HG02981 (cell line): Measurements from ENCODE around the gene ZSWIM6.

Experiments used
- ATAC-seq: cut with Tn5 transposase; IDR thresholded peaks from one replicate; pipeline ENCODE4 v1.9.1; 2021; ENCODE audit warnings: mild to moderate bottlenecking, moderate library complexity; ENCODE audit not compliant: unreplicated experiment

The ZSWIM6 gene

DNA sequence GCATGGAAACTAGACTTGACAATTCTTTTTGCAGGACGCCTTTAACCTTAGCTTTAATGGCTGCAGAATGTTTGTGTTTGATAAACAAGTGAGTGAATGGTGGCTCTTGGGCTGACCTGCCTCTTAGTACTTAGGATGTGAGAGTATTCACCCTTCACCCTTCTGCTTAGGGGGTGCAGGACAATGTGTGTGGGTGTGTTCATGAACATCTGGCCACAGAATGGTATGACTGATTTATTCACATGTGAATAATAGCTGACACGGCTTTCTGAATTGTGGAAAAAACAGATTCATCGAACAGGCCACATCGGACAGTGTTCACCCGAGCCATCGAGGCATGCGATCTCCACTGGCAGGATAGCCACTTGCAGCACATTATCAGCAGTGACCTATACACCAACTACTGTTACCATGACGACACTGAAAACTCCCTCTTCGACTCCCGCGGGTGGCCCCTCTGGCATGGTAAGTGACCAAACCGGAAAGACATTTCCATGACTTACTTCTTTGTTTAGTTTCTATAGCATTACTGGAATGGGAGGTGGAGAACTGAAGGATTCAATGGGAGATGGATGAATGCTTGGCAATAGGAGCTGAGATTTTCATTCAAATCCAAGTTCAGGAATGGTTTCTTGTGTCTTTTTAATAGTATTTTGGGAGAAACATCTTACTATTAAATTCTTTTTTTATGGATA lies 193.6 kb downstream of the ZSWIM6 start:
- no peak for ATAC-seq

DNA sequence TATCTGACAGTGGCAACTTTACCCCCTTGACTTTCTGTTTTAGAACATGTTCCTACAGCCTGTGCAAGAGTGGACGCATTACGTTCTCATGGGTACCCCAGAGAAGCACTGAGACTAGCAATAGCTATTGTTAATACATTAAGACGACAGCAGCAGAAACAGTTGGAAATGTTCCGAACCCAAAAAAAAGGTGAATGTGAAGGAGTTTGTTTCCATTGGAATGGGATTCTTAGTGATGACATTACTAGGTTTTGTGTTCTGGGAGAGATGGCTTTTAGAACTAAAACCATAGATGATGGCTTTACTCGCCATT lies 194.1 kb downstream of the ZSWIM6 start:
- ATAC-seq: no peak

DNA sequence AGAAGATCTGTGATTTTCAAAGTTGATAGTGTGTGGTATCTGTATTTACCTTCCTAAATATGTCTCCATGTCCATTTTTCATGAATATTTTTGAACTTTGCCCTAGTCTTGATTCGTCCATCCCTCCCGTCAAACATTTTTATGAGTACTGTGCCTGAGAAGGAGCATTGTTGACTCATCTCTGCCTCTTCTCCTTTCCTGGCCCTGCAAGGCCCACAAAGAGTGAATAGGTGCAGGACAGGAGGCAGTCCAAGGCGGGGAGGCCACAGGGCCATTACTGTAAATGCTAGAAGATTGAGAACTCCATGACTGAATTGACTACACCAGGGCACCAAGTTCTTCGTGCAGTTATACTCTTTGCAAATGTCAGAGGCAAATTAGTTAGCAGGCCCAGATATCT lies 200.9 kb downstream of the ZSWIM6 start:
- no peak for ATAC-seq

DNA sequence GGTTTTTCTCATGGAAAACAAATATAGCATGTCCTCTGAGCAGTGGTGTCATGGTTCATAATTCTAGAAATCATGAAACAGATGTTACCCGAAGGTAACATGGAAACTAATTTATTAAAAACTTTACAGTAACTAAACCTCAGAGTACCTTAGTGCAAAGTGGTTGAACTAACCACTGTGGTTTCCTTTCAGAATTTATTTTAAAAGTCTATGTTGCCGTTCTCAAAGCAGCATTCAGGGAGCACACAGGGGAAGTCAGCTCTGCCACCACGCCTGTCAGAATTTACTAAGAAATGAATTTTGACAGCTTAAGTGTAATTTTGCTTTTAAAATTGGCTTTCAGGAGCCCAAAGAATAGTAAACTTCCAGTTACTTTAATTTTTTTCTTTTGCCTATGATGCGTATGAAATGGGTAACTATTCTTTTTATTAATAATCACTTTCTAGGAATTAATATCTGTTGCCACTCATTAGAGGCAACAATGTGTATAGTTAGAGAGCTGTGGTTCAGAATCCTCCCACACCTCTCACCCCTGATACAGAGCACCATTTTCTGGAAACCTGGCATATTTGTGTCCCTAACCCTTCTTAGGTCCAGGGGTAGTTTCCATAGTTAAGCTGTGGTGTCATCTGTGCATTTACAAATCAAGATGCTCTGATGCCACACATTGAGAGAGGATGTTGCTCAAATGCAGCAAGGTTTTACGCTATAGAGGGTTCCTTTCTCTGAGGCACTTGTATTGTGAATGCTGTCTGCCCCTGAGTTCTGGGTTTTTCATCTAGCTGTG lies 202.6 kb downstream of the ZSWIM6 start:
- peak; percentile 82 for ATAC-seq

DNA sequence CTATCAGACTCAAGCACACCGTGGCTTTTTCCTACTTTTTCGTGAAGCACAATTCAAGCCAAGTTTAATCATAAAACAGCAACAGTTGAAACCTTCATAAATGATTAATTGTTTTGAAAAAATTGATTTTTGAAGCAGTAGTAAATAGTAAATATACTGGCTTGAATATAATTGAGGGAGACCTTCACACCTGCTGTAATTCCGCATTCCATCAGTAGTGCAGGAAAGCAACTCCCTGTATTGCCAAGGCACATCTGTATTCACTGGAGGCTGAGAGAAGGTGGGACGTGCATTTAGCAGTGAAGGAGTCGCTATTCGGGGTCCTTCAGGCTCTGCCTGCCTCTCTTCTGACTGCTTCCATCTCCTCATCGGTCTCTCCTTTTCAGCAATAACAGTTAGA lies 203.8 kb downstream of the ZSWIM6 start:
- no peak for ATAC-seq

DNA sequence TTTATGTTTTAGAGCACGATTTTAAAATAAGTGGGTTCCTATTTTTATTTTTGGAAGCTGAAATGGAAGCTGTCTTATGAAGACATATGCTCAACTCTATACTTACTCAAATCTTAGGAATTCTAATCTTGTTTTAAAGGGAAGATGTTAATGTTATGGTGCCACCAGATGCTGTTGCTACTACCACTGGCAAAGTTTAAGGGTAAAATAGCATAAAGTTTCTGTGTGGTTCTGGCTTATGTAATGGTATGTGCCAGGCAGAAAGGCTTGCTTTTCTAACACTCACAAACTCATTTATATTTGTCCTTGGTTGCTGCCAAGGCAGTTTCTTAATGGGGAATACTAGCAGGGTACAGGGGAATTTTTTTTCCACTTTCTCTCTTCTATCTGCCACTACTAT lies 204.9 kb downstream of the ZSWIM6 start:
- ATAC-seq: no peak

DNA sequence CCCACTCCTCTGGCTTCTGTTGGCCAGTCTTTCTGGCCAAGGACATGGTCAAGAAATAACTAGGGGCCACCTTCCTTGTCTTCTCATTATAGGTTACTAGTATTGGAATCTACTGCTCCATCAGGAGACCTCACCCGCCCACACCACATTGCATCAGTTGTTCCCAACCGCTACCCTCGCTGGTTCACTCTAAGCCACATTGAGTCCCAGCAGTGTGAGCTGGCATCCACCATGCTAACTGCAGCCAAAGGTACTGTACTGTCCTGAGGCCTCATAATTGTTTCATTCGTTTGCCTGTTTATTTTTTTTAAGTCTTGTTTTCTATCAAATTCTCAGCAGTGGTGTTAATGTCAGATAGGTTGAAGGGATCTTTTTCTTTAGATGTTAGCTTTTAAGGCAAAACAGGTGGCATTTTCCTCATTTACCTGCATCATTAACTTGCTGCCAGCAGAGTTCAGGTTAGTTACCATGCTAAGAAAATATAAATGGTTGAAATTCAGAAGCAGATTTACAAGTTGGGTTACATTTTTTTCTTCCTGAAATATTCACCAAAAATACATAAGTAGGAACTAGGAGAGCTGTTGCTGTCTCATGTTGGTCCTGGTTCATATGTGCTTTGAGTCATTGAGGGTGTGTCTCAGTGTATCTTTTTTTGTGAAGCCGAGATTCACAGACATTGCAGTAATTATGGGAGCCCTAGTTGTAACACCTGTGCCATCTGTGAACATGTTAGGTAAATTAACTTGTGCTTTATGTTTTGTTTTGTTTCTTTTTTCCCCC lies 206.9 kb downstream of the ZSWIM6 start:
- no peak for ATAC-seq

DNA sequence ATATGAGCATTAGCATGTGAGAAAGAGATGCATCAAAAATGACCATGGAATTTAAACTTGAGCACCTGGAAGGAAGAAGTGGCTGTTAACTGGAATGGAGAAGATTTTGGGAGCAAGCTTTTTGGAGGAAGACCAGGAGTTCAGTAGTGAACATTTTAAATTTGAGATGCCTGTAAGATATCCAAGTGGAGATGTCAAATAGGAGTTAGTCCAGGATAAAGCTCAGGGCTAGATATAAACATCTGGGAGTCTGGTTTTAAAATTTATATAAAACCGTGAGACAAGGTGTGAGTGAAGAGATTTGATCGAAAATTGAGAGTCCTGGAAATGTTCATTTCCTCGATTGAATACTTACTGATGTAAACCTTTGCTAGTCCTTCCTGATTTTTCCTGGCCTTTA lies 217.5 kb downstream of the ZSWIM6 start:
- ATAC-seq: no peak

DNA sequence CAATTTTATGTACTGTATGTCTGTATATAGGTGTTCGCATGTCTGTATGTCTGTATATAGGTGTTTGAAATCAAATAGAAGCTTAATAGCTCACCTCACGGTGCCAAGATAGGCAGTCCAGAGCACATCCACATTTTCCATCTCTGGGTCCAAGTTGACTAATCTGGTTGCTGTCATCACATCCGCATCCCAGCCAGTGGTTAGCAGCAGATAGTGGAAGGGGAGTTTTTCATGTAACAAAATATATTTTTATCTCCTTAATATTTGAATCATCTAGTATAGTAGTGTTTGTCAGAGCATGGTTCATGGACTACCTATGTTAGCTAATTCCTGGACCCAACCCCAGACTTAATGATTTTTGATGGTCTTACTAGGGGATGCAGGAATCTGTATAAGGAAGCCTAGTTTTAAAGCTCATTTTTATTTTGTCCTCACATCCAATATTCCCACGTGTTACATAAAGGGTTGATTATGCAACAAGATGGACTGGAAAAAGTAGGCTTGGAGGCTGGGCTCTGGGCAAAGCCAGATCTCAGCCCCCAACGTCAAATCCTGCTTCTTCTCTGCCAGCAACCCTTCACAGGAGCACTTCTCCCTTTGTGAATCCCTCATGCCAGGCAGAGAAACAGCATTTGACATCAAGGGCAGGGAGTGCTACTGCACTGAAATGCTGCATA lies 219.7 kb downstream of the ZSWIM6 start:
- no peak for ATAC-seq

DNA sequence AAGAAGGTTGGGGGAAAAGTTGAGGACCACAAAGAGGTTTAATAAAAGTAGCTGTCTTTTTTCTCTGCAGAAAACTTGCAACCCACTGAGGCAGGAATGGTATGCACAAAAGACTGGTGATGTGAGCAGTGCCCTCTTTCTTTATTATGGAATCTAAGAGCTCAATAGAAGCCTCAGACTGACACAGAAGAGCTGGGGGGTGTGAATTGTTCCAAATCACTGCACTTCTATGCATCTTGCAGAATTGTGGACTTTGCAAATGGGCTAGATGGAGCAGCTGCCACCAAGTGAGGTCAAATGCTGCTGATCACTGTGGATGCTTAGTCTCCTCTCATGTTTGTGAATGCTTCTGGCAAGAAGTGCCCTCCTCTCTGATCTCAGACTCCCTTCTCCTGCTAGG lies 227.1 kb downstream of the ZSWIM6 start:
- no peak for ATAC-seq

DNA sequence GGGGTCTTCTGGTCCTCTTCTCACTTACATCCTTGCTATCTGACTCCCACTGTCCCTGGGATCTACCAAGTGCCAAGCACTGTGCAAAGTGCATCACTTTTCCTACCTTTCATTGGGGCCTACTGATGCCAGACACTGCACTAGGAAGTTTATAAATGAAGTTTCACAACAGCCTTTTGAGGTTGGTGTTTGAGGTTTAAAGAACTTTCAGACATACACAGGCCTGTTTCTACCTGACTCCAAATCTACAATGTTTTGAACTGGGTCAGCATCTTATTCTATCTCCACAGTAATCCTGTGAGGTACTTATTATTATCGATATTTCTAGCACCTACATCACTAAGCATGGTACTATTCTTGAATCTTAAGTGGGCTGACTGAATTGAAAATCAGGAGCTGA lies 227.7 kb downstream of the ZSWIM6 start:
- ATAC-seq: no peak

DNA sequence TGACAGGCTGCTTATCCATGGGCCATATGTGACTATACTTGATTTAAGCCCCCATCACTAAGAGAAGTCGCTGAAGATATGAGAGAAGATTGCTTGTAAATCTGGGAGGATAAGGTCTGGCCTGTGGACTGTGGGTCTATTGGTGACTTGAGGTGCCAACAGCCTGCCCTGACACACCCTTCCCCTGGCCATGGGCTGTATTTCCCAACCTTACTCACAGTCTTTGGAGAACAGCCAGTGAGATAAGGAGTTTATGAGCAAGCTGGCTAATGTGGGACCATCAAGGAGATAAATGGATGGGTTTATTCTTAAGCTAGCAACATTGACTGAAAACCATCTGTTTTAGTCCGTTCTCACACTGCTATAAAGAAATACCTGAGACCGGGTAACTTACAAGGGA lies 231.3 kb downstream of the ZSWIM6 start:
- no peak for ATAC-seq

DNA sequence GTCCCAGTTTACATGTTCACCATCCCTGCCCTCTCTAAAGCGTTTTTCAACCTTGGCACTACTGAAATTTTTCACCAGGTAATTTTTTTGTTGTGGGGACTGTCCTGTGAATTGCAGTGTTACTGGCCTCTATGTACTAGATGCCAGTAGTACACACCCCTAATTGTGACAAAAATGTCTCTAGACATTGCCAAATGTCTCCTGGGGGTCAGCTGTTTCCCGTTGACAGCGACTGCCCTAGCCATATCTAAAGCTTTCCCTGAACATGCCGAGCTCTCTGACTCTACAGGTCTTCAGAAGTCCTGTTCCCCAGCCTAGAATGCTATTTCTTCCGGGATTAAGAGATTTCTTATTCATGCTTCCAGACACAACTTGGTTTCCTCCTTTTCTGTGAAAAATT lies 235.3 kb downstream of the ZSWIM6 start:
- no peak for ATAC-seq

DNA sequence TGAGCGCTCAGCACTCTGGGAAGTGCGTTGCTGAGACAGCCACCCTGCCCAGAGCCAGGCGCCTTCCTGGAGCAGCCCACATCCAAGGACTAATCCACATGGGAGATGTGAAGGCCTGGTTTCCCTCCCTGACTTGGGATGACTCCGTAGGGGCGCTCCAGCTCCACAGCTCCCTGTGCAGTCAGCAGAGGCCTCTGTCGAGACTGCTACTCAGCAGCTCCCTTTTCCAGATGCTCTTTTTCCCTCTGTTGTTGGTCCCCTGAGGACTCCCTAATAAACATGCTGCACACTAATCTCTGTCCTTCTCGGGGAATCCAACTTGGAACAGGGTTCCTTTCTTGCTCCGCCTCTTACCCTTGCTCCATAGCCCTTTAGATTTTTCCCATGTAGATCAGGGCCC lies 237.3 kb downstream of the ZSWIM6 start:
- no peak for ATAC-seq

DNA sequence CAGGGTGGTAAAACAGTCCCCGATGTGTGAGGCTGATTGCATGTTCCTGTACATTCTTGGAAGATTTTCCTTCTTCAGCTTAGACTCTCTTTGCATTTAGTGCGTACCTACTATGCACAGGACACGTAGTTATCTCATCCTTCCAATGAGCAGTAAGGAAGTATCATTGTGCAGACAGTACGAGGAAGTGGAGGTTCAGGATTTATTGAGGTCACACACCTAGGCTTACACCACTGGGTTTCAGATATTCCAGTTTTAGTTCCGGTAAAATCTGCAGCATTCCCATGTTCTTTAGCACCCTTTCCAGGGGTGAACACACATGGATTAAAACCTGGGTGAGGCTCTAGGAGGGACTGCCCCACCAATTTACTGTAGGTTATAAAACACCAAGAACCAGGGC lies 238.7 kb downstream of the ZSWIM6 start:
- ATAC-seq: no peak

DNA sequence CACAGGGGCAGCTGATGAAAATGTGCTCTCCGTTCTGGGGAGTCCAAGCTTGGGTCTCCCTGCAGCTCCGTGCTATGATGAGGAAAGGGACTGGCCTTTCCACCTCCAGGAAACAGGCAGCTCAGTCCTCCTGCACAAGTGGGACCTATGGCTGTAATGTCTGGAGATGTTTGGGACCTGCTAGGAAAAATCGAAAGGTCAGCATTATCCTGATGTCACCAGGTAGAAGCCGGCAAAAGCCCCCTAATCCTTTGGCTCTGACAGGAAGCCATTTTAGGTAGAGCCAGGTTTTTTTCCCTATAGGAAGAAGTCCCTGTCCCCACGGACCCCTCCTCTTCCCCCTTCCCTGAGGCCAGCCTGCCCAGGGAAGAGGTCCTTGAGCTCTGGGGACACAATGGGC lies 240.9 kb downstream of the ZSWIM6 start:
- ATAC-seq: no peak

DNA sequence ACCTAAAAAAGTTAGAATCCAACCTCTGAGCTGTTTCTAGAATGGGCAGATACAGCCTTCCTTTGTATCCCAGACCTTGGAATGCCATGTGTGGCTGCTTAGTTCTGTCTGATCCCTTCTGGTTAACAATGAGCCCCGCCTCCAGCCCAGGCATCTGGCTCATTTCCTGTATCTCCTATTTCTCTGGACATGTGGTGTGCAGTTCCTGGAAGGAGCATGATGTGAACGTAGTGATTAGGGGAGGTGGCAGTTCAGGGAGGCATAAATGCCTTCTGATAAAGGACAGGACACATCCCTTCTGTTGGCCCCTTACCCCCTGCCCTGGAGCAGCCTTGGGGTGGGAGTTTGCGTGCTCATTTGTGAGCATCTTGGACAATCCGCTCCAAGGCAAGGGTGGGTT lies 243.0 kb downstream of the ZSWIM6 start:
- no peak for ATAC-seq

DNA sequence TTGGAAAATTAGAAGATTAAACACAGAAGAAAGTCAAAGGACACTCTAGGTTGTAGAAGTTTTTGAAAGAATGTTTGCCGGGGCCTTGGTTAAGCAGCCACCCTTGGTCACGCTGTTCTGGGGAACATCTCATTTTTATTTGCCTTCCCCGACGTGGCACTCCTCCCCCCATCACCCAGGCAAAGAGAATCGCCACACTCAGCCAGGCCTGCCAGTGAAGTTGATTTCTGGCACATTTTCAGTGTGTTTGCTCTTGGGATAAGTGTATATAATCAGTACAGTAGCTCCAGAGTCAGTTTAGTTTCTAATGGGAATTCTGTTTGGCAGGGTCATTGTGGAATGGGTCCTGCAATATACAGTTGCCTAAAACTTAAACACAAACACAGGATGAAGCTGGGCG lies 243.5 kb downstream of the ZSWIM6 start:
- ATAC-seq: no peak

DNA sequence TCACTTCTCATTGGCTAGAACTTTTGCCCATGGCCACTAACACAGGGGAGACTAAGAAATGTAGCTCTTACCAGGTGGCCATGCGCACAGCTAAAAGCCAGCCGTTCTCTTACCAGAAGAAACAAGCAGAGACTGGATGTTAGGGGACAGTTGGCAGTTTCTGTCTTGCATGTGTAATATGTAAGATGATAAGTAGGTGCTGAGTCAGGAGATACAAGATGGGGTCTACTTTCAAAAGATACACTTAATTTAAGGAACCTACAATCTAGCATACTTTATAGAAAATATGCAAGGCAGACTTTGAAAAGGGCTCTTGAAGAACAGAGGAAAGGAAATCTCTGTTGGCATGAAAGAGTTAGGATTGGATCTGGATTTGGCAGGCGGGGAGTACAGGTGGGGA lies 244.5 kb downstream of the ZSWIM6 start:
- no peak for ATAC-seq

DNA sequence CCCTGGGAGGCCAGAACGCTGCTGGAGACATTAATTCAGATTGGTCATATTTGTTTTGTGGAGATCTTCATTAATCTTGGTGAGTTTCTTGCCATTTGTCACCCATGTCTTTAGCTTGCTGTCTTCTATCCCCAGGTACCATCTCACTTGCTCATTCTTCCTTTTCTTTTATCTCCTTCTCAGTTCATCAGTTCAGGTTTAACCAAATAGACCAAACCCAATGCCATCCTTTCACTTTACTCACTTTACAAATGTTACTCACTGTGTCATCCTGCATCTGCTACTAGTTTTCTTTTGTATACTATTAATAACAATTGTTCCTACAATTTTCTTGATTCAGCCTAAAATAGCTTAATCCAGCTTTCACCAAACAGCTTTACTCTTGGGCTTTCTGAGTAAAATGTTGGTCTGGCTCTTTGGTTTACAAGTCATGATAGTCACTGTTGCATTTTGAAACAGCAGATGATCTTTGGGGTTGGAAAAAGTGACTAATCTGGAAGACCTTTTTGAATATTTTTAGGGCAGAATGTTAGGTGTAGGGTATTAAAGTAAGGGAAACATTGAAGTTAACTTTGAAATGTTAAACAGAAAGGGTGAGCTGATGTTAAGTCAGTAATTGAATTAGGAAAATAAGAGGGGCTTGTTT lies 246.9 kb downstream of the ZSWIM6 start:
- no peak for ATAC-seq

DNA sequence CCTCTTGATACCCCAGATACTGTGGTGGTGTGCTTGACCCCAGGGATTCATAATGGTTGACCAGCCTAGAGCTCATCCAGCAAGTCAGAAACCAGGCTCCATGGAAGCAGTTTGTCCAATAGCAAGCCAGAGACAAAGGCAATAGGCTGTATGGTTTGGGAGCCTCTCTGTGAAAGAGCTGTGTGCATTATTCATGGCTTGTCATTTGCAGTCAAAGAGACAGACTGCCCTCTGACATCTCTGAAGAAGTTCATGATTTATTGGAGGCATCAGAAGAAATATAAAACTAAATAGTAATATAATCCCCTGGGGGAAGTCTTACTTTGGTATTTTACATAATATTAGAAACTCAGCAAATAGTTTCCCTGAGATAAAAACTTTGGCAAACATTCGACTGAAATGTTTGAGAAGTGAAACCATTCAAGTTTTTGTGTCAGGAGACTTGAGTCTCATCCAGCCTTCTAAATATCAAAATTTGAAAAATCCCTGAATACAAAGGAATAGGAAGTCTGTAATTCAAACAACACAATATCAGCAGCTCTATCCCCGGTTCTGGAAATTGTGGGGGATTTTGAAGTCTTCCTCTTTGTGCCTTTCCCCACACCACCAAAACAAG lies 250.3 kb downstream of the ZSWIM6 start:
- no peak for ATAC-seq
